CD4-positive, alpha-beta T cell treated with Interleukin-6 at 100 ng/mL for 8 hours (primary cell): ENCODE data around the gene SLC2A13.
"Not testable (repeated sequence)": the region's sequence is repeated elsewhere in the genome, so short reads cannot be mapped to it uniquely, and the experiment has no call there.

Source experiments
- DNase-seq: peaks from one replicate; pipeline ENCODE4 v3.0.0-alpha.2; 2020; ENCODE audit warnings: mixed read lengths, low spot score

The SLC2A13 gene

DNA sequence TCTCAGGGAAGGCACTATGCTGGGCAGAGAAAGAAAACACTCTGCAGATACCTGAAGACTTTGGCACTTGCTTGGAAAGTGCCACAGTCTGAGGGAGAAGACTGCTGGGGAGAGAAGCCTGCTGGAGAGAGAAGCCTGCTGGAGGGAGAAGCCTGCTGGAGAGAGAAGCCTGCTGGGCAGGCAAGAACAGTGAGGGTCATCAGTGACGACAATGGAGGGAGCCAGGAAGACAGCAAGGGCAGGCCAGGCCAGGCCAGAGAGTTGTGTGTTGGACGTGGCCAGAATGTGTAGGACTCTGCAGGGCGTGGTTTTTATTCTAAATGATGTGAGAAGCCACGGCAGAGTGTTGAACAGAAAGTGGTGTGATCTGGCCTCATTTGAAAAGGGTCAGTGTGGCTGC lies 301.0 kb downstream of the SLC2A13 start:
- DNase-seq = no peak

DNA sequence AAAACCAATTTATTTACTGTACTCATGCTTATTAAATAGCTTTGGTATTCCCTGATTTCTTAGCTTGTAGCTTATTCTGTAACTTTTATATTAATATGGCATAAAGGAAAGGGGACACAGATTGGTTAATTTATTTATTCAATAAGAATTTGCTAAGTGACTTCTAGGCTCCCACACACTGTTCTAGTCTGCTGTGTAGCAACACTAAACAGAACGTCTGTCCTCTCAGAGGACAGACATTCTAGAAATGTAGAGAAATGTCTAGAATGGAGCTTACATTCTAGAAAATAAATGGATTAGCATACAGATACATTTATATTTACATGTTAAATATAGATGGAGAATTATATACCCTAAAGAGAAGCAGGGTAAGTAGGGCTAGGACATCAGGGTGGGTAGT lies 301.4 kb downstream of the SLC2A13 start:
- DNase-seq = no peak

DNA sequence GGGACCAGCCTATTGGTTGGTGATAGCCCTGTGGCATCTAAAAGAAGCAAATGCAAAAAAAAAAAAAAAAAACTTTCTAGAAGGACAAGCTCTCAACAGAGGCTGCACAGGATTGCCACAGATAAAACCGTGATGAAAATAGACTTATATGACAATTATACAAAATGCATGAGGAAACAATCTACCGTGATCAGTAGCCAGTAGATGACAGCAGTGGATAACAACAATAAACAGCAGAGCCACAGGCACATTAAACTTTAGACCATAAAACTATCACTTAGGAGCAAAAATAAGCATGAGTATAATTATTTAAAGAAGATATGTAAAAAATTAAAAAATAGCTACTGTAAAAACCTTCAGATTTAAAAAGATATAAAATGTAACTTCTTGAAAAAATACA lies 302.7 kb downstream of the SLC2A13 start:
- no peak for DNase-seq

DNA sequence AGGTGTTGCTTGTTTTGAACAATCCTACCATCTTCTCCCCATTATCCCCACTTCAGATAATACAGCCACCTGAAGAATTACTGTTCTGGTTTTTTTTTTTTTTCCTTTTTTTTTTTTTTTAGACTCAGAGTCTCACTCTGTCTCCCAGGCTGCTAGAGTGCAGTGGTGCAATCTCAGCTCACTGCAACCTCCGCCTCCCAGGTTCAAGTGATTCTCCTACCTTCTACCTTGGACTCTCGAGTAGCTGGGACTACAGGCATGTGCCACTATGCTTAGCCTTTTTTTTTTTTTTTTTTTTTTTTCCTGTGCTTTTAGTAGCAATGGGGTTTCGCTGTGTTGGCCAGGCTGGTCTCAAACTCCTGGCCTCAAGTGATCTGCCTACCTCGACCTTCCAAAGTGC lies 306.9 kb downstream of the SLC2A13 start:
- DNase-seq = no peak

DNA sequence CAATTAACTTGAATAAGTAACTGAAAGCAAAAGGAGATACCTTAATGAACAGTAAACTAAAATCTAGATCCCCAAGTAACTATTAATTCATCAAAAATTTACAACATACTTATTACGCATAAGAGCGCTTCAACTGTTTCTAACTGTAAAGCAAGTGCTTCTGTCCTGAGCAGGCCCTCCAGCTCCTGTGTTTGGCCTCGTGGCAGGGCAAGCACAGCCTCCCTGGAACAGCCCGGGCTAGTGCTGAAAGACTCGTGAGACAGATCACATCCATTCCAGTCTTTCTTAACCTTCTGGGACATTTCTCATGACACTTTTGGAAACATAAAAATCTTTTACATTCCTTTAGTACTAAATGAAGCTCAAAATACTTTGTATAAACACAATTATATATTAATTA lies 307.5 kb downstream of the SLC2A13 start:
- DNase-seq = no peak

DNA sequence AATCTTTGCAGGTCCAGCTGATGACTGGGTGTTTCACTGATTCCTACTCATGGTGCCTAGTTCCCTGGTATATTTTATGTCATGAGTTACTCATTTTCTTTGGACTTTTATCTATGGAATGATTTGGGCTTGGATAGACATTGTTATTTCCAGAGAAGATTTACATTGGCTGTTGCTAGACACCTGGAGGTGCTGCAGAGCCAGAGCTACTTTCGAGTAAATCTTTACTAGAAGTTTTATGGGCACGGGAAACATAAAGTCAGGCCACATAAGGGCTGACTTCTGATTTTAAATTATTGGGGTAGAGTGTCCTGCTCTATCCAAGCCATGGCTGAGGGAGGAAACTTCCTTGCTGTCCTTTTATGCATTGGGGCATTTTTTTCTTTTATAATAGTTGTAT lies 310.4 kb downstream of the SLC2A13 start:
- DNase-seq = no peak

DNA sequence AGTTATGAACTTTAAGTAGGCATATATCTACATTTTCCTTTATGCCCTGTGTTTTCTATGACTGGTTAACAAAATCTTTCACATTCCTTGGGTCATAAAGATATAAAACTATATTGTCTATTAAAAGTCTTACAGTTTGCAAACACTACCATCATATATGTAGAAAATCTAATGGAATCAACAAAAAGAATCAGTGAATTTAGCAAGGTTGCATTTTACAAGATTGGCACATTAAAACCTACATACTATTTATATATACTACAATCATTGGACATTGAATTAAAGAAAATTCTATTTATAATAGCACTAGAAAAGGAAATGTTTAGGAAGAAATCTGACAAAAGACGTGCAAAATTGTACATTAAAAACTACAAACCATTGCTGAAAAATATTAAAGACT lies 312.9 kb downstream of the SLC2A13 start:
- no peak for DNase-seq

DNA sequence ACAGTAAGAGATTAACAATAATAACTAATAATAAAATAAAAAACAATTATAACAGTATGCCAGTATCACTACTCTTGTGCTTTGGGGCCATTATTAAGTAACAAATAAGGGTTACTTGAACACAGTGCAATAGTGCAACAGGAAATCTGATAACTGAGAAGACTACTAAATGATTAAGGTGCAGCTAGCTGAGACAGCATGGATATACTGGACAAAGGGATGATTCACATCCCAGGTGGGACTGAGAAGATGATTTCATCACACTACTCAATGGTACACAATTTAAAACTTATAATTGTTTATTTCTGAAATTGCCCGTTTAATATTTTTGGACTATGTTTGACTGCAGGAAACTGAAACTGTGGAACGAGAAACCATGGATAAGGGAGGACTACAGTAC lies 317.6 kb downstream of the SLC2A13 start:
- no peak for DNase-seq

DNA sequence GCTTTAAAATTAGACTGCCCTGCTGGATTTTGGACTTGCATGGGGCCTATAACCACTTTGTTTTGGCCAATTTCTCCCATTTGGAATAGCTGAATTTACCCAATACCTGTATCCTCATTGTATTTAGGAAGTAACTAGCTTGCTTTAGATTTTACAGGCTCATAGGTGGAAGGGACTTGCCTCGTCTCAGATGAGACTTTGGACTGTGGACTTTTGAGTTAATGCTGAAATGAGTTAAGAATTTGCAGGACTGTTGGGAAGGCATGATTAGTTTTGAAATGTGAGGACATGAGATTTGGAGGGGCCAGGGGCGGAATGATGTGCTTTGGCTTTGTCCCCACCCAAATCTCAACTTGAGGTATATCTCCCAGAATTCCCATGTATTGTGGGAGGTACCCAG lies 320.1 kb downstream of the SLC2A13 start:
- not testable (repeated sequence) for DNase-seq

DNA sequence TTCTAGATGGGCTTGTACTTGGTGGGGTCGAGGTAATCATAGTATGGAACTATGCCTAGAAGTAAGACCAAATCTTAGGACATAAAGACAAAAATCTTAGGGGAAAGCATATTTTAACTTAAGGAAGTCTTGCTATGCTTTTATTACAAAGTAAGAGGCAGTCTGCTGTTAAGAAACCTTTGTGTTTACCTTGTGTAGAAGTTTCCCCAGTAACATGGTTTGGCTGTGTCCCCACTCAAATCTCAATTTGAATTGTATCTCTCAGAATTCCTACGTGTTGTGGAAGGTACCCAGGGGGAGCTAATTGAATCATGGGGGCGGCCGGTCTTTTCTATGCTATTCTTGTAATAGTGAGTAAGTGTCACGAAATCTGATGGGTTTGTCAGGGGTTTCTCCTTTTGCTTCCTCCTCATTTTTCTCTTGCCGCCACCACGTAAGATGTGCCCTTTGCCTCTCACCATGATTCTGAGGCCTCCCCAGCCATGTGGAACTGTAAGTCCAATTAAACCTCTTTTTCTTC lies 323.8 kb downstream of the SLC2A13 start:
- DNase-seq = no peak

DNA sequence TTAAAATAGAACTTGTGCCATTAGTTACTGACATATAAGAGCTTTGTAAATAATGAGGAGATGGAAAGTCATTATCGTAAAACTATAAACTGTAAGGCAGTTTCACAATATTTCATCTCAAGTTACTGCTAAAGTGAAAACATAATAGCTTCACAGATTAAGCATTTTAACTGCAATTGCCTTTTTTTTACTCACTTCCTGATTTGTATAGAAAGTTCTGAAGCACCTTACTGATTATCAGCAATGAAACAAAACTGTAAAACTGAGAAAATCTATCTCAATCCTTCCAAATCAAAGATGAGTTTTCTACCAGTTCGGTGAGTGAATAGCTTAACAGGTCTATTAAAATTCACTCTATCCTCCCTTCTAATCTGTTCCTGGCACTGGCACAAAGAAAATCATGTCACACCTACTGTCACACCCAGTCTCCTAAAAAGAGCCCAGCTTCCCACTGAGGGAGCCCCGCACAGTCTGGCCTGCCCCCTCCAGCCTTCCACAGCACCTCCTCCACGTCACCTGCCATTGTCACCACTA lies 324.9 kb downstream of the SLC2A13 start:
- DNase-seq = no peak

DNA sequence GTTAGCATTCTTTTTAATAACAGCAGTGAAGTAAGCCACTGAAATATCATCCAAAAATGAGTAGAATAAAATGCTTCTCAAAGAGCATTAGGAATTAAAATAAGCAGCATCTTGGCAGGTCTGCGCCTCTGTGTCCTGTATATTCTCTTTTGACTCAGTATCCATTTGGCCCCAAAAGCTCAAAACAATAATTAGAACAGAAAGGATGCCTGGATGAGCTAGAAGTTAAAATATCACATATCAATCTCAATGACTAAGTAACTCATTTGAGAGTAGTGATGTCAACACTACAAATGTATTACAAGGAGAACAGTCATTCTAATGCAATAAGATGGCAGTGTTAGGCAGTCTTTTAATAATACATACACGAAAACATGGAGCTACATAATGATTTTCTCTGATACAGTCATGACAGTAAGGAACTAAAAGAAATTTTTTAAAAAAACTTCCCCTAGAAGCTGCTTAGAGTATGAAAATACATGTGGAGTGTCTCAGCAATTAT lies 325.4 kb downstream of the SLC2A13 start:
- no peak for DNase-seq

DNA sequence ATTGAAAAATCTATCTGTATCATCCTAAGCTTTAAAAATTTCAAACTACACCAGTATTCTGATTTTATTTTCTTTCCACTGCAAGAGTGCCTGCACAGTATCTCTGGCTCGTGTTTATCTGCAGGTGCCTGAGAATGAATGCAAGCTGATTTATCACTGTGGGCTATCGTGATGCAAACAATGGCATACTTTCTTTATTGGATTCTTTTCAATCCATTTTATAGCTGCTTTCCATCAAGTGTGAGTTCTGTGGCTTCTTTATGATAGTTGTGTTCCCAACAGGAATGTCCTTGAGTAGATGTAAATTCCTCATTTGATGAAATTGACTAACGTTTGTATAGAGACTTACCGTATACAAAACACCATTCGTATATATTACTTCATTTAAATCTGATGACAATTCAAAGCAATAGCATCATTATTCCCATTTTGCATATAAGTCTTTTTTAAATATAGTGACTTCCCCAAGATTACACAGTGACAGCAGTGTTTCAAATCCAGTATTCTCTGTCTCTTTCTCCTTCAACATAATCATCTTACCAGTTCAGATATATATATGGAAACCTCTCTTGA lies 326.0 kb downstream of the SLC2A13 start:
- no peak for DNase-seq

DNA sequence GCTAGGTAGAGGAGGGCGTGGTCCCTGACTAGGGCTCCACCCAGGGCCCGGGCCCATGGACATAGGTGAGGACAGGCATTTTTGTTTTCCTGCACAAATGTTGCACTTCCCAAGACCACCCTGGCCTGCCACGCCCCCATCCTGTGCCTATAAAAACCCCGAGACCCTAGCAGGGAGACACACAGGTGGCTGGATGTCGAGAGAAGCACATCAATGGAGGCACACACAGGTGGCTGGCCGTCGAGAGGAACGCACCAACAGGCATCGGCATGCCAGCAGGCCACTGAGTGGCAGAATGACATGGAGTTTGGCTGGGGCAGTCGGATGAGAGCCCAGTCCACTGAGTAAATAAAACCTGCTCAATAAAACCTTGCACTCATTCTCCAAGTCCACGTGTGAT lies 328.4 kb downstream of the SLC2A13 start:
- no peak for DNase-seq

DNA sequence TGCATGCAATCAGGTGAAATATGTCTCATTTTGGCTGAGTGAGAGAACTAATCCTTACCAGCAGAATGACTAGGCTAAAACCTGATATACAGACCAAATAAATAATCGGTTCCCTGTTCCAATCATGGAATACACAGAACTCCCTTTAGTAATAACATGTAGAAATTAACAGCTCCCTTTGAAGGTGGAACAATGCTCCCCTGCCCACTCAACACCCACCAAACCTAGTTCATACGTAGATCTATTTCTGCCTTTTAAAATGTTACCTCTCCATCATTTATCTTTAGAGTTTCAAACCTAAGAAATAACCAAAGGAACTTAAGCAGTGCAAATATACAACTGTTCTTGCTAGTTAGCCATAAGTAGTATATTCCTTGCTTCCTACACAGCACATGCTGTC lies 332.6 kb downstream of the SLC2A13 start:
- no peak for DNase-seq

DNA sequence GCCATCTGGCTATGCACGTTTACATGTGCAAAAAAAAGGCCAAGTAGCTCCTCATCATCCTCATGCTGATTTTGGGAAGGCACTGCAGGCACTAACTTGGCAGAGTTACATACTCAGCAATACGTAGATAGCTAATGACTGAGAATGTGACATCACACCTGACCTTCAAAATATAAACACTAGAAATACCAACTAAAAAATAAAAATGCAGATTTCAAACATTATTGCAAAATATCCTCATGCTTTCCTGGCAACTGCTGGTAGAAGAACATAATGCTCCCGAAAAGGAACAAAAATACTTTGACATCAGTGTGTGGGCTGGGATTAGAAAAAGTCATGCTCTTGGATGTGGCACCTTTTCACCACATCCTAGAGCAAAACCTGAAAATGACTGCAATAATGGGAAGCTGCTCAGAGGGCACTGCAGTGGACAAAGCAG lies 333.0 kb downstream of the SLC2A13 start:
- DNase-seq = no peak

DNA sequence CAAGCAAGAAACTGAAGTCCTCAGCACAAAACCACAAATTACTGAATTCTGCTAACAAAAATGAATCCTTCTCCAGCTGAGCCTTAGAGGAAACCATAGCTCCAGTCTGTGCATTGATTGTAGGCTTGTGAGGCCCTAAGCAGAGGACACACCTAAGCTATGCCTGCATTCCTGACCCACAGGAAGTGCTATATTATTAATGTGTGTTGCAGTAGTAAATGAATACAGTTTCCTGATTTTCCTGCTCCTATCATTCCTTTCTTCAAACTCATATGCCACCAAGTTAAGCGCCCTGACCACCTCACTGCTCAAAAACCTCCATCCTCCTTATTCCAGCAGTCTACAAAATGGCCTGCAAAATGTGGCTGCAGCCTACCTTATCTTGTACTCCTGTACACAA lies 334.4 kb downstream of the SLC2A13 start:
- DNase-seq = no peak

DNA sequence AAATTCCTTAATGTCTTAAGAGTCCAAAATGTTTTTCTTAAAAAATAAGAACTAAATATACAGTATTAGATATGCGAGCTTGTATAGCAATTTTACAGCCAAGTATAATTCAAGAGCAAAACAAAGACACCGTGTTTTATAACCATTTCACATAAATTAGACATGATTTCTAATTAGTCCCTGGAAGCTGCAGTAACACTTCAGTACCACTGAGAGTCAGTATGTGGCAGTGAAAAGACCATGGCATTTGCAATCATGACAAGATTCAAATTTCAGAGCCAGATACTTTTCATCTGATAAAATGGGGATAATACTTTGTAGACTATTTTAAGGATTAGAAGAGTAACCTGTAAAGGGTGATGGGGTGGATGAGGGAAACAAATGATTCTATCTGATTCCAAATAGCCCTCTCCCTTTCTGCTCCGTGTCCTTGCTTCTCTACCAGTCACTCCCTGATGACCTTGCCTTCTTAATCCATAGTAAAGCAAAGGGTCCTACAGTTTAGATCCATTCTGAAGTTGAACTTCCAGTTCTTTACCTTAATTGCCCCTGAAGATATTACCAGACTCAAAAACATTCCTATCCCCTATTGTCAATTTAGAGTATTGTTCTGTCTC lies 340.8 kb downstream of the SLC2A13 start:
- no peak for DNase-seq

DNA sequence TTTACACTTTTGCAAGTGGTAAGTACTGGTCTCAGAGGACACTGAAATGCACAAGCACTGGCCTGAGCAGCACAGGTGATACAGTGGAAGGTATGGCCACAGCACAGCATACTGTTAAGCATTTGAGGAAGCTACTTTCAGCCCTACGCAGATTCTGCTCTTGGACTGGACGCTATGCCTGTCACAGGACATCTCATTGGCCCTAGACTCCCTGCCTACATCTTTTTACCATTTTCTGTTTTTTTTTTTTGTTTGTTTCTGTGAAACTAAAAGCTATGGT lies 342.1 kb downstream of the SLC2A13 start:
- no peak for DNase-seq

DNA sequence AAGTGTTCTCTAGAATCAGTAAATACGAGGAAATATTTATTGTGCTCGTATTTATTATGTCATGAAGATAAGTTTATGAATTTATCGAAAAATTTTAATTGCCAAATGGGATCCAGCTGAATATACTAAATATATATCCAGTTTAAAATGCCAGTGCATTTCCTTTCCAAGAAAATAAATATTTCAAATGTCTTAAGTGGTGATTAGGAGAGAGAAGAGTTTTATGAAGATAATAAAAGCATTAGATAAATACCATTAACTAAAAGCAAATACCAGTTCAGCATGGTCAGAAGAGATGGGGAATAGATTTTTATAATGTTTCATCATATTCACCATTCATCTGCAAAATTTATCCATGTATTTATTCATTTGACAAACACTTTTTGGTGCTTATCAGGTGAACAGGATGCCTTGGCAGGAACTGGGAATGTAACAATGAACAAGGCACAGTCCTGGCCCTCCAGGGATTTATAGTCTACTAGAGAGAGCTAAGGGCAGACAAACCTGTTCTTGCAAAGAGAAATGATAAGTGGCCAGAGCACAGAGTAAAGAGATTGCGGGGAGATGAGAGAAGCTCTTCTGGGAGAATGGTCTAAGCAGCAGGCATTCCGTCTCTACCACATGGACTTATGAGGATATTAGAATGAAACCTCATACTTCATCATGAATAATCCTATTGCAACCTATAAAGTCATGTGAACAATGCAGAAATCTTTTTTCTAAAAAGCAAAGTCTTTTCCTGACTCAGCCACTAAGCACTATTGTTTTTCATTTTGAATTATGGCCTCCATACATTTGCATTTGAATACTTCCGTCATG lies 342.6 kb downstream of the SLC2A13 start:
- no peak for DNase-seq

DNA sequence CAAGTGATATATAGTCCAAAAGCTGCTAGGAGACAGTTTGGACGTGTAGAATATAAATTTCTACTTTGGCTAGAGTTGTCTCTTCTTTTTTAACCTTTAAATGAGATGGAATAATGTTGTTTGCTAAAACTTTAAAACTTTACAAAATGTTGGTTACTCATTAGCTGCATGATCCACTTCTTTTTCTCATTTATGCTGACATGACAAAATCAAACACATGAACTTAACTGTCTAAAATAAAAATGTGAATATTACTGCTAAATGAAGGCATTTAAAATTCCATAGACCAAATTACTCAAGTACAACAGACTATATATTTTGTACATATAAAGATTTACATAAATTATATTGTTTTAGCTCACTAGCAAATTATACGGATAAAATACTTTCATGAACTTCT lies 350.4 kb downstream of the SLC2A13 start:
- no peak for DNase-seq

DNA sequence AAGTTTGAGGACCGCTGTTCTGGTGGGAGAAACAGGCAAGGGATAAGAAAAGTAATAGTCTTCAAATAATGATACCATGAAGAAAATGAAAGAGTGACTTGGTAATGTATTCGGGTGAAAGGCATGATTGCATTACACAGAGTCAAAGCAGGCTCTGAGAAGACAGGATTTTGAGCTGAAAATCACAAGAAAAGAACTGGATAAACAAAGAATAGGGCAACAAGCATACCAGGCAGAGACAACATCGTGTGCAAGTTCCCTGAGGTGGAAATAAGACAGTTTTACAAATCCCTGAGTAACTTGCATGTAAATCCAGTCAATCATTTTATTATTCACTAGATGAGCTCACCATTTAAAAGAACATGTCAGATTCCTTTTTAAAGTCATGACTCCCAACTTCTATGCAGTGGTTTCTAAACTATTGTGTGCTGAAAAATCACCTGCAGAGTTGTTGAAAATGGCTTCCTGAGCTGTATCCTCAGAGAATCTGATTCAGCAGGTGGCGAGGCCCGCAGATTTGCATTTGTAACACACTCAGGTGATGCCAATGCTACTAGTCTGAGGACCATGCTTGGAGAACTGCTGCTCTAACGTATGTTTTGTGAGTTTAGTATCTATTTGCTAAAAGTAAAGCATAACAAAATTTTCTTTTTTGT lies 353.3 kb downstream of the SLC2A13 start:
- DNase-seq = no peak

DNA sequence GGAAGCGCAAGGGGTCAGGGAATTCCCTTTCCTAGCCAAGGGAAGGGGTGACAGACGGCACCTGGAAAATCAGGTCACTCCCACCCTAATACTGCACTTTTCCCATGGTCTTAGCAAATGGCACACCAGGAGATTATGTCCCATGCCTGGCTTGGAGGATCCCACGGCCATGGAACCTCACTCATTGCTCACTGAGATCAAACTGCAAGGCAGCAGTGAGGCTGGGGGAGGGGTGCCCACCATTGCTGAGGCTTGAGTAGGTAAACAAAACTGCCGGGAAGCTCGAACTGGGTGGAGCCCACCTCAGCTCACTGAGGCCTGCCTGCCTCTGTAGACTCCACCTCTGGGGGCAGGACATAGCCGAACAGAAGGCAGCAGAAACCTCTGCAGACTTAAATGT lies 359.7 kb downstream of the SLC2A13 start:
- DNase-seq = not testable (repeated sequence)
